A549 (cell line): ENCODE data around the gene CHCHD5.
"Not testable (repeated sequence)": the region's sequence is repeated elsewhere in the genome, so short reads cannot be mapped to it uniquely, and the experiment has no call there.

ENCODE experiments used
- CTCF ChIP-seq: fragments of >200 bp; sonication (Bioruptor Twin); formaldehyde crosslinking; IDR thresholded peaks from 3 replicates; pipeline ENCODE4 v1.5.1; 2016
- EP300 ChIP-seq, 2 experiments: fragments of >200 bp; sonication (Bioruptor Twin); formaldehyde crosslinking; IDR thresholded peaks; 2 replicates in 1 of 2; 3 replicates in 1 of 2; pipeline ENCODE4 v1.6.1; 2016 to 2017
- ESRRA ChIP-seq: fragments of 150-350 bp; IDR thresholded peaks from 2 replicates; pipeline ENCODE4 v1.6.1; 2014; ENCODE audit warnings: mild to moderate bottlenecking, low read length, borderline replicate concordance
- HDAC2 ChIP-seq: fragments of 200-600 bp; sonication (generic); IDR thresholded peaks from 2 replicates; pipeline ENCODE4 v1.6.1; 2016
- RAD21 ChIP-seq, 2 experiments: fragments of >200 bp in 1 of 2; sonication (Bioruptor Twin) in 1 of 2; formaldehyde crosslinking in 1 of 2; IDR thresholded peaks in 1 of 2; conservative IDR thresholded peaks in 1 of 2; 2 replicates in 1 of 2; 3 replicates in 1 of 2; pipeline ENCODE4 v1.6.1; 2012 to 2018; ENCODE audit warnings: inconsistent platforms in 1 of 2
- RARB ChIP-seq: fragments of 250-450 bp; sonication (Bioruptor Pico); IDR thresholded peaks from 2 replicates; pipeline ENCODE4 v1.8.0; 2021; ENCODE audit warnings: mild to moderate bottlenecking, moderate library complexity

- not testable (repeated sequence) for TF ChIP-seq ESRRA; CTCF; EP300 (IDR thresholded peaks at IDR 0.05); HDAC2; RARB (CRISPR knock-in tag); RAD21 (conservative IDR thresholded peaks at IDR 0.05 in 1 of 2, IDR thresholded peaks at IDR 0.05 in 1 of 2)
Observed at GRCh38 chr2:112615798-112616197, 31.4 kb downstream of the CHCHD5 start.
